ENCODE results near the gene SLC44A4. TPM values are rescaled to one million over a fixed set of nuclear protein-coding genes. Genes with fewer than 3 reads are reported as not detected.

Gene SLC44A4
- total and polyA plus RNA-seq, 9 of the 15 experiments (the other 6 are each of a cell fraction or from before 2014, with no cell fraction given): 7.9 to 18.6 (median 11.2) TPM

DNA sequence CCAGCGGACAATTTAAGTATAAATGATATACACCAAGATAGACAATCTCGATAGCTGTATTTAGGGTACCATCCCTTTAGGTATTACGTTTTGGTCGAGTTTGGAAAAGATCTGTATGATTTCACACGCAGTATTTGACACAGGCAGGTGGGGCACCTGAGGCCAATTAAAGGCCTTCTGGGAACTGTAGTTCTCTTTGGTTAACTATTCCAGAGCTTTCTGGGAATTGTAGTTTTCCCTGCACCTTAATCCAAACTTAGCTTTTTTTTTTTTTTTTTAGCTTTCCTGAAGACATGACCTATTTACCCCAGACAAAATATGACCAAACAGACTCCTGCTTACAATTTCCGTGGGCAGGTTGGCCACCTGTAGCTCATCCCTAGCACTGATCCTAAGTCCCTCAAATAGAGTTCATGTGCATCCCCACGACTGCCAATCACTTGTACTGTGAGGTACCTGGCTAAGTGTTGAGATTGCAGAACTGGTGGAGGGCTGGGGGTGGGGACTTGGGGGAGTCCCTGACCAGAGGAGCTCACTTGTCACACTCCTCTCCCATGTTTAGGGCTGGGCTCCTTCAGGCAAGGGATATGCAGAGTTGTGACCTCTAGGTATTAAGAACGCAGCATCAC lies 19.7 kb upstream of the SLC44A4 start (continued):
- TF ChIP-seq MYBL2 (IDR thresholded peaks at IDR 0.05; ENCODE audit: low read depth) (no peak), MYBL2 (CRISPR knock-in tag; IDR thresholded peaks at IDR 0.05; ENCODE audit: borderline replicate concordance) (no peak), ZNF77 (CRISPR knock-in tag; IDR thresholded peaks at IDR 0.05) (no peak), CREB1 (IDR thresholded peaks at IDR 0.05) (0 out of 2 replicates have a peak, but pooled peaks have one; percentile 24), CREB1 (CRISPR knock-in tag; IDR thresholded peaks at IDR 0.05) (0 out of 2 replicates have a peak, but pooled peaks have one; percentile 5), SAFB (IDR thresholded peaks at IDR 0.05; ENCODE audit: borderline replicate concordance, low read depth, low read length) (no peak), JUND (IDR thresholded peaks at IDR 0.05; ENCODE audit: borderline replicate concordance, low read depth, low read length) (no peak), JUND (tag; IDR thresholded peaks at IDR 0.05; ENCODE audit: borderline replicate concordance, low read depth, low read length) (0 out of 3 replicates have a peak, but pooled peaks have one; percentile 5), E4F1 (CRISPR knock-in tag; IDR thresholded peaks at IDR 0.05; ENCODE audit: borderline replicate concordance) (no peak), ARNT (IDR thresholded peaks at IDR 0.05) (peak in 1 of 2 experiments; percentile 23; a peak in 1 of 4 replicates), ZNF324 (CRISPR knock-in tag; IDR thresholded peaks at IDR 0.05) (no peak), SRSF9 (IDR thresholded peaks at IDR 0.05; ENCODE audit: borderline replicate concordance, low read depth, low read length) (no peak), MEF2D (tag; conservative IDR thresholded peaks at IDR 0.05; ENCODE audit: low read depth) (no peak), NFE2L1 (tag; IDR thresholded peaks at IDR 0.05; ENCODE audit: borderline replicate concordance, low read depth) (no peak), HIVEP1 (CRISPR knock-in tag; IDR thresholded peaks at IDR 0.05) (no peak), U2AF1 (optimal IDR thresholded peaks at IDR 0.05; ENCODE audit: low read depth, low read length) (no peak), CREB3L1 (IDR thresholded peaks at IDR 0.05; ENCODE audit: borderline replicate concordance, low read depth) (peak; percentile 61; the same call in 1 of the 2 replicates), CSDE1 (IDR thresholded peaks at IDR 0.05) (no peak), KLF16 (IDR thresholded peaks at IDR 0.05) (no peak), KLF10 (CRISPR knock-in tag; IDR thresholded peaks at IDR 0.05) (no peak), ZNF699 (CRISPR knock-in tag; IDR thresholded peaks at IDR 0.05; ENCODE audit: insufficient replicate concordance) (no peak), MXI1 (IDR thresholded peaks at IDR 0.05; ENCODE audit: low read depth, low read length) (0 out of 2 replicates have a peak, but pooled peaks have one; percentile 48), ESRRA (IDR thresholded peaks at IDR 0.05; ENCODE audit: borderline replicate concordance, low read depth) (no peak), ZNF12 (CRISPR knock-in tag; IDR thresholded peaks at IDR 0.05) (no peak)
- TF ChIP-seq, protein P1, sequence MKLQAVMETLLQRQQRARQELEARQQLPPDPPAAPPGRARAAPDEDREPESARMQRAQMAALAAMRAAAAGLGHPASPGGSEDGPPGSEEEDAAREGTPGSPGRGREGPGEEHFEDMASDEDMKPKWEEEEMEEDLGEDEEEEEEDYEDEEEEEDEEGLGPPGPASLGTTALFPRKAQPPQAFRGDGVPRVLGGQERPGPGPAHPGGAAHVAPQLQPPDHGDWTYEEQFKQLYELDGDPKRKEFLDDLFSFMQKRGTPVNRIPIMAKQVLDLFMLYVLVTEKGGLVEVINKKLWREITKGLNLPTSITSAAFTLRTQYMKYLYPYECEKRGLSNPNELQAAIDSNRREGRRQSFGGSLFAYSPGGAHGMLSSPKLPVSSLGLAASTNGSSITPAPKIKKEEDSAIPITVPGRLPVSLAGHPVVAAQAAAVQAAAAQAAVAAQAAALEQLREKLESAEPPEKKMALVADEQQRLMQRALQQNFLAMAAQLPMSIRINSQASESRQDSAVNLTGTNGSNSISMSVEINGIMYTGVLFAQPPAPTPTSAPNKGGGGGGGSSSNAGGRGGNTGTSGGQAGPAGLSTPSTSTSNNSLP (IDR thresholded peaks at IDR 0.05; ENCODE audit: borderline replicate concordance, low read depth, low read length): 0 out of 2 replicates have a peak, but pooled peaks have one; percentile 7
